HEK293T (cell line): ENCODE data around the gene ABTB1.

Source experiments
- ARNT ChIP-seq: fragments of 450-650 bp; IDR thresholded peaks from 2 replicates; pipeline ENCODE4 v1.6.1; 2017; ENCODE audit warnings: mild to moderate bottlenecking
- CTBP1 ChIP-seq: fragments of 450-650 bp; IDR thresholded peaks from 2 replicates; pipeline ENCODE4 v1.6.1; 2016; ENCODE audit warnings: borderline replicate concordance
- ELF4 ChIP-seq: fragments of 450-650 bp; IDR thresholded peaks from 2 replicates; pipeline ENCODE4 v1.6.1; 2017; ENCODE audit warnings: antibody characterized with exemption
- FOXA1 ChIP-seq: fragments of 450-650 bp; IDR thresholded peaks from 2 replicates; pipeline ENCODE4 v1.6.1; 2016; ENCODE audit warnings: mild to moderate bottlenecking
- FOXK2 ChIP-seq: fragments of 450-650 bp; IDR thresholded peaks from 2 replicates; pipeline ENCODE4 v1.6.1; 2016; ENCODE audit warnings: mild to moderate bottlenecking
- FOXM1 ChIP-seq: fragments of 450-650 bp; IDR thresholded peaks from 2 replicates; pipeline ENCODE4 v1.6.1; 2017; ENCODE audit warnings: mild to moderate bottlenecking, borderline replicate concordance
- L3MBTL2 ChIP-seq: fragments of 450-650 bp; conservative IDR thresholded peaks from 2 replicates; pipeline ENCODE4 v1.6.1; 2016; ENCODE audit warnings: mild to moderate bottlenecking
- LEF1 ChIP-seq: fragments of 450-650 bp; IDR thresholded peaks from 2 replicates; pipeline ENCODE4 v1.6.1; 2017; ENCODE audit warnings: mild to moderate bottlenecking, borderline replicate concordance
- NFRKB ChIP-seq: fragments of 450-650 bp; IDR thresholded peaks from 2 replicates; pipeline ENCODE4 v1.6.1; 2016; ENCODE audit warnings: mild to moderate bottlenecking, moderate library complexity
- PKNOX1 ChIP-seq: fragments of 450-650 bp; IDR thresholded peaks from 2 replicates; pipeline ENCODE4 v1.6.1; 2016
- SP1 ChIP-seq: fragments of 450-650 bp; IDR thresholded peaks from 2 replicates; pipeline ENCODE4 v1.6.1; 2017
- SUZ12 ChIP-seq: fragments of 450-650 bp; IDR thresholded peaks from 2 replicates; pipeline ENCODE4 v1.6.1; 2016; ENCODE audit warnings: mild to moderate bottlenecking
- TARDBP ChIP-seq: fragments of 450-650 bp; IDR thresholded peaks from 2 replicates; pipeline ENCODE4 v1.6.1; 2016
- ZNF384 ChIP-seq: fragments of 450-650 bp; IDR thresholded peaks from 2 replicates; pipeline ENCODE4 v1.6.1; 2016

DNA sequence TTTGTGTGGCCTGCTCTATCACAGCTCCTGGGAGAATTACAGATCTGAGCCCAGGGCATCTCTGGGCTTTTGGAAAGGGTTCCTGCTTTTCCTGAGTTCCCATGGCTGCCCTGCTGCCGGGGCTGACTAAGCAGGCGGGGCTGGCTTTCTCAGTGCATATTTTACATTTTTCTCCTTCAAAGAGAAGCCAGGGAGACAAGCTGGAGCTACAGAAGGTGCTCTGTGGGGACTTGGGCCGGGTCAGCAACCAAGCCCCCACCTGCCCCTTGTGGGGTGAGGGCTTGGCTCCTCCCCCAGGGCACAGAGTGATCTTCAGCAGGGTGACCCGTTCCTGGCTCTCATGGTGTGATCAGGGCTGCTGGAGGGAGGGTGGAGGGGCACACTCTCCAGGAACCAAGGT is 17.4 kb downstream of the ABTB1 start:
- TF ChIP-seq PKNOX1, result no peak
- TF ChIP-seq SP1, result no peak
- no peak for TF ChIP-seq SUZ12
- TF ChIP-seq TARDBP, result no peak
- TF ChIP-seq FOXA1, result no peak
- TF ChIP-seq NFRKB, result no peak
- no peak for TF ChIP-seq L3MBTL2
- TF ChIP-seq ZNF384, result no peak
- TF ChIP-seq LEF1, result no peak
- TF ChIP-seq CTBP1, result no peak
- TF ChIP-seq FOXM1, result no peak
- no peak for TF ChIP-seq FOXK2
- no peak for TF ChIP-seq ARNT
- no peak for TF ChIP-seq ELF4
